Measurements from ENCODE around the gene MYCL.

DNA sequence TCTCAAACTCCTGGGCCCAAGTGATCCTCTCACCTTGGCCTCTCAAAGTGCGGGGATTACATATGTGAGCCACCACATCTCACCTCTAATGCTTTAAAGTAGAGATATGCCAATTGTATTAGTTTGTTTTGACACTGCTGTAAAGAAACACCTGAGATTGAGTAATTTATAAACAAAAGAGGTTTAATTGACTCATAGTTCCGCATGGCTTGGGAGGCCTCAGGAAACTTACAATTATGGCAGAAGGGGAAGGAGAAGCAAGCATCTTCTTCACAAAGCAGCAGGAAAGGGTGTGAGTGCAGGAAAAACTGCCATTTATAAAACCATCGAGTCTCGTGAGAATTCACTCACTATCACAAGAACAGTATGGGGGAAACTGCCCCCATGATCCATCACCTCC, 3.5 kb upstream of the MYCL start:
- TF ChIP-seq, protein P1, sequence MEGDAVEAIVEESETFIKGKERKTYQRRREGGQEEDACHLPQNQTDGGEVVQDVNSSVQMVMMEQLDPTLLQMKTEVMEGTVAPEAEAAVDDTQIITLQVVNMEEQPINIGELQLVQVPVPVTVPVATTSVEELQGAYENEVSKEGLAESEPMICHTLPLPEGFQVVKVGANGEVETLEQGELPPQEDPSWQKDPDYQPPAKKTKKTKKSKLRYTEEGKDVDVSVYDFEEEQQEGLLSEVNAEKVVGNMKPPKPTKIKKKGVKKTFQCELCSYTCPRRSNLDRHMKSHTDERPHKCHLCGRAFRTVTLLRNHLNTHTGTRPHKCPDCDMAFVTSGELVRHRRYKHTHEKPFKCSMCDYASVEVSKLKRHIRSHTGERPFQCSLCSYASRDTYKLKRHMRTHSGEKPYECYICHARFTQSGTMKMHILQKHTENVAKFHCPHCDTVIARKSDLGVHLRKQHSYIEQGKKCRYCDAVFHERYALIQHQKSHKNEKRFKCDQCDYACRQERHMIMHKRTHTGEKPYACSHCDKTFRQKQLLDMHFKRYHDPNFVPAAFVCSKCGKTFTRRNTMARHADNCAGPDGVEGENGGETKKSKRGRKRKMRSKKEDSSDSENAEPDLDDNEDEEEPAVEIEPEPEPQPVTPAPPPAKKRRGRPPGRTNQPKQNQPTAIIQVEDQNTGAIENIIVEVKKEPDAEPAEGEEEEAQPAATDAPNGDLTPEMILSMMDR (IDR thresholded peaks at IDR 0.05; ENCODE audit: insufficient read depth, low read depth, low read length), result no peak
- TF ChIP-seq EZH2 (IDR thresholded peaks at IDR 0.05; ENCODE audit: insufficient read depth, low read length), result no peak
